Measurements from ENCODE around the gene PTPRN2. TPM values are rescaled to one million over a fixed set of nuclear protein-coding genes. Genes with fewer than 3 reads are reported as not detected.

PTPRN2 gene
- total RNA-seq, 2 experiments from 2014 or later = 0.70 TPM; not detected in 1

- POLR2A ChIA-PET = interaction anchor here (0.7 kb wide), 1 partner anchor 15 kb away, joined by 3 read pairs; no protein-coding TSS in a partner anchor
- peaks cover 4% of the 10 kb centered on the region for H3K4me1 ChIP-seq (ENCODE audit: insufficient read depth, low read length, poor library complexity, severe bottlenecking)
- DNase-seq (ENCODE audit: low spot score) = peak; percentile 4
- no peaks in the 10 kb centered on the region for H4K20me1 ChIP-seq (ENCODE audit: insufficient read depth, low read length)
- TF ChIP-seq, protein P1, sequence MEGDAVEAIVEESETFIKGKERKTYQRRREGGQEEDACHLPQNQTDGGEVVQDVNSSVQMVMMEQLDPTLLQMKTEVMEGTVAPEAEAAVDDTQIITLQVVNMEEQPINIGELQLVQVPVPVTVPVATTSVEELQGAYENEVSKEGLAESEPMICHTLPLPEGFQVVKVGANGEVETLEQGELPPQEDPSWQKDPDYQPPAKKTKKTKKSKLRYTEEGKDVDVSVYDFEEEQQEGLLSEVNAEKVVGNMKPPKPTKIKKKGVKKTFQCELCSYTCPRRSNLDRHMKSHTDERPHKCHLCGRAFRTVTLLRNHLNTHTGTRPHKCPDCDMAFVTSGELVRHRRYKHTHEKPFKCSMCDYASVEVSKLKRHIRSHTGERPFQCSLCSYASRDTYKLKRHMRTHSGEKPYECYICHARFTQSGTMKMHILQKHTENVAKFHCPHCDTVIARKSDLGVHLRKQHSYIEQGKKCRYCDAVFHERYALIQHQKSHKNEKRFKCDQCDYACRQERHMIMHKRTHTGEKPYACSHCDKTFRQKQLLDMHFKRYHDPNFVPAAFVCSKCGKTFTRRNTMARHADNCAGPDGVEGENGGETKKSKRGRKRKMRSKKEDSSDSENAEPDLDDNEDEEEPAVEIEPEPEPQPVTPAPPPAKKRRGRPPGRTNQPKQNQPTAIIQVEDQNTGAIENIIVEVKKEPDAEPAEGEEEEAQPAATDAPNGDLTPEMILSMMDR (conservative IDR thresholded peaks at IDR 0.05; ENCODE audit: low read length) = no peak
- TF ChIP-seq EZH2phosphoT487 (IDR thresholded peaks at IDR 0.05; ENCODE audit: borderline replicate concordance, low read depth, low read length) = no peak
- no peak overlapping the region for H2AFZ ChIP-seq (ENCODE audit: low read length)
- H3K9me3 ChIP-seq (ENCODE audit: low read length) = no peaks in the 10 kb centered on the region
- H3K27ac ChIP-seq (ENCODE audit: low read depth, low read length, poor library complexity, severe bottlenecking) = no peak overlapping the region
- intact Hi-C loops (cut with micrococcal nuclease; ENCODE audit: unreplicated experiment) = no loop called here
- H3K36me3 ChIP-seq (ENCODE audit: insufficient read depth, low read length) = no peaks in the 10 kb centered on the region
- H3K4me3 ChIP-seq (ENCODE audit: low read depth, low read length, poor library complexity, severe bottlenecking) = no peak overlapping the region
- no peaks in the 10 kb centered on the region for H3K9me2 ChIP-seq (ENCODE audit: insufficient read depth, low read length)
- no peaks in the 10 kb centered on the region for H3K79me2 ChIP-seq (ENCODE audit: insufficient read depth, low read depth, low read length)
- no TSS peak for BruUV-seq (replicated peaks)
- H3K4me2 ChIP-seq (ENCODE audit: low read length) = no peak overlapping the region
- CTCF ChIA-PET (ENCODE audit: unreplicated experiment) = no interaction called here
Observed at GRCh38 chr7:157568770-157569584, 1018.6 kb downstream of the PTPRN2 start.

GRCh38 chr7:157568106-157568769 lies 1019.4 kb downstream of the PTPRN2 start:
- Histone ChIP-seq H3K4me3 (ENCODE audit: low read depth, low read length, poor library complexity, severe bottlenecking) (no peak overlapping the region), H3K27ac (ENCODE audit: low read depth, low read length, poor library complexity, severe bottlenecking) (no peak overlapping the region), H3K4me2 (ENCODE audit: low read length) (no peak overlapping the region), H3K4me1 (ENCODE audit: insufficient read depth, low read length, poor library complexity, severe bottlenecking) (peaks cover 4% of the 10 kb centered on the region), H3K9me2 (ENCODE audit: insufficient read depth, low read length) (no peaks in the 10 kb centered on the region), H3K79me2 (ENCODE audit: insufficient read depth, low read depth, low read length) (no peaks in the 10 kb centered on the region), H4K20me1 (ENCODE audit: insufficient read depth, low read length) (no peaks in the 10 kb centered on the region), H3K36me3 (ENCODE audit: insufficient read depth, low read length) (no peaks in the 10 kb centered on the region), H2AFZ (ENCODE audit: low read length) (no peak overlapping the region), H3K9me3 (ENCODE audit: low read length) (no peaks in the 10 kb centered on the region)
- intact Hi-C loops (cut with micrococcal nuclease; ENCODE audit: unreplicated experiment) = no loop called here
- no TSS peak for BruUV-seq (replicated peaks)
- DNase-seq (ENCODE audit: low spot score) = no peak
- TF ChIP-seq EZH2phosphoT487 (IDR thresholded peaks at IDR 0.05; ENCODE audit: borderline replicate concordance, low read depth, low read length) = no peak
- TF ChIP-seq, protein P1 (conservative IDR thresholded peaks at IDR 0.05; ENCODE audit: low read length) = no peak
- POLR2A ChIA-PET = no interaction called here
- CTCF ChIA-PET (ENCODE audit: unreplicated experiment) = no interaction called here

- Histone ChIP-seq H3K36me3 (ENCODE audit: insufficient read depth, low read length) (no peaks in the 10 kb centered on the region), H3K9me2 (ENCODE audit: insufficient read depth, low read length) (no peaks in the 10 kb centered on the region), H3K4me1 (ENCODE audit: insufficient read depth, low read length, poor library complexity, severe bottlenecking) (peaks cover 4% of the 10 kb centered on the region), H4K20me1 (ENCODE audit: insufficient read depth, low read length) (no peaks in the 10 kb centered on the region), H3K27ac (ENCODE audit: low read depth, low read length, poor library complexity, severe bottlenecking) (no peak overlapping the region), H2AFZ (ENCODE audit: low read length) (no peak overlapping the region), H3K9me3 (ENCODE audit: low read length) (no peaks in the 10 kb centered on the region), H3K79me2 (ENCODE audit: insufficient read depth, low read depth, low read length) (no peaks in the 10 kb centered on the region), H3K4me3 (ENCODE audit: low read depth, low read length, poor library complexity, severe bottlenecking) (no peak overlapping the region), H3K4me2 (ENCODE audit: low read length) (no peak overlapping the region)
- CTCF ChIA-PET (ENCODE audit: unreplicated experiment) = no interaction called here
- no peak for TF ChIP-seq EZH2phosphoT487 (IDR thresholded peaks at IDR 0.05; ENCODE audit: borderline replicate concordance, low read depth, low read length)
- TF ChIP-seq, protein P1 (conservative IDR thresholded peaks at IDR 0.05; ENCODE audit: low read length) = no peak
- no TSS peak for BruUV-seq (replicated peaks)
- intact Hi-C loops (cut with micrococcal nuclease; ENCODE audit: unreplicated experiment) = no loop called here
- DNase-seq (ENCODE audit: low spot score) = no peak
- POLR2A ChIA-PET = no interaction called here
Observed at GRCh38 chr7:157567666-157568065, 1020.0 kb downstream of the PTPRN2 start.

Measured in OCI-LY7 (cell line).